Neutrophil (primary cell): Measurements from ENCODE around the gene CCDC149.

Source experiments
- H3K27ac ChIP-seq: fragments of 200-600 bp; sonication (generic); 2 replicates; pipeline ENCODE4 v1.5.1; 2016; ENCODE audit warnings: mild to moderate bottlenecking, moderate library complexity
- H3K27me3 ChIP-seq: fragments of 200-600 bp; sonication (generic); 2 replicates; pipeline ENCODE4 v1.6.0; 2016; ENCODE audit warnings: mild to moderate bottlenecking
- H3K36me3 ChIP-seq: fragments of 200-600 bp; sonication (generic); 2 replicates; pipeline ENCODE4 v1.5.1; 2017
- H3K4me1 ChIP-seq, 2 experiments: fragments of 200-600 bp in 1 of 2; sonication (generic) in 1 of 2; 1 replicate in 1 of 2; 2 replicates in 1 of 2; pipeline versions ENCODE4 v1.5.1 to v1.6.1; 2013 to 2016; ENCODE audit warnings: low read depth in 1 of 2, low read length in 1 of 2, mild to moderate bottlenecking in 1 of 2, moderate library complexity in 1 of 2; ENCODE audit not compliant: control insufficient read depth in 1 of 2, insufficient read depth in 1 of 2
- H3K4me3 ChIP-seq, 2 experiments: fragments of 200-600 bp in 1 of 2; sonication (generic) in 1 of 2; 1 replicate in 1 of 2; 2 replicates in 1 of 2; pipeline ENCODE4 v1.5.1; 2013 to 2016; ENCODE audit warnings: low read depth in 1 of 2, low read length in 1 of 2, mild to moderate bottlenecking in 1 of 2, moderate library complexity in 1 of 2
- H3K9me3 ChIP-seq: fragments of 200-600 bp; sonication (generic); 2 replicates; pipeline ENCODE4 v1.5.1; 2016
- CTCF ChIP-seq: fragments of 200-600 bp; sonication (generic); IDR thresholded peaks from 2 replicates; pipeline ENCODE4 v1.5.1; 2016; ENCODE audit warnings: antibody characterized with exemption

The CCDC149 gene

GRCh38 chr4:24772061-24772705, 140.7 kb downstream of the CCDC149 start:
- Histone ChIP-seq H3K4me1 (no peaks in the 10 kb centered on the region), H3K36me3 (no peaks in the 10 kb centered on the region), H3K27me3 (no peaks in the 10 kb centered on the region), H3K27ac (no peak overlapping the region), H3K4me3 (no peak overlapping the region), H3K9me3 (no peaks in the 10 kb centered on the region)
- TF ChIP-seq CTCF, result no peak

GRCh38 chr4:24771241-24771640, 141.6 kb downstream of the CCDC149 start:
- H3K27ac ChIP-seq, result no peak overlapping the region
- H3K9me3 ChIP-seq, result no peaks in the 10 kb centered on the region
- H3K4me1 ChIP-seq, result no peaks in the 10 kb centered on the region
- no peak overlapping the region for H3K4me3 ChIP-seq
- H3K36me3 ChIP-seq, result no peaks in the 10 kb centered on the region
- TF ChIP-seq CTCF, result no peak
- no peaks in the 10 kb centered on the region for H3K27me3 ChIP-seq

- no peak overlapping the region for H3K4me3 ChIP-seq
- no peak overlapping the region for H3K27ac ChIP-seq
- TF ChIP-seq CTCF, result no peak
- no peaks in the 10 kb centered on the region for H3K36me3 ChIP-seq
- H3K4me1 ChIP-seq, result no peaks in the 10 kb centered on the region
- no peaks in the 10 kb centered on the region for H3K27me3 ChIP-seq
- H3K9me3 ChIP-seq, result no peaks in the 10 kb centered on the region
These were observed 142.2 kb downstream of the CCDC149 start for GRCh38 chr4:24770667-24771066.

- Histone ChIP-seq H3K9me3 (no peaks in the 10 kb centered on the region), H3K27ac (no peak overlapping the region), H3K4me1 (no peaks in the 10 kb centered on the region), H3K4me3 (no peak overlapping the region), H3K36me3 (no peaks in the 10 kb centered on the region), H3K27me3 (no peaks in the 10 kb centered on the region)
- TF ChIP-seq CTCF, result no peak
These were observed 142.7 kb downstream of the CCDC149 start for GRCh38 chr4:24770032-24770584.

- Histone ChIP-seq H3K4me1 (no peaks in the 10 kb centered on the region), H3K4me3 (no peak overlapping the region), H3K27ac (no peak overlapping the region), H3K36me3 (no peaks in the 10 kb centered on the region), H3K9me3 (no peaks in the 10 kb centered on the region), H3K27me3 (no peaks in the 10 kb centered on the region)
- no peak for TF ChIP-seq CTCF
These were observed 143.3 kb downstream of the CCDC149 start for GRCh38 chr4:24769571-24769970.
